Activated CD4-positive, alpha-beta T cell treated with anti-CD3 and anti-CD28 coated beads, Interleukin-2, Interleukin-6, amounts not matched to agents 100 ng/mL and 50 ng/mL, durations not matched to agents 16 hours and 8 hours (primary cell): ENCODE measurements around the gene ARFGAP1.
A peak's percentile ranks its signal among the peaks of the same experiment; 100 is the strongest.
"Not testable (repeated sequence)": the region's sequence is repeated elsewhere in the genome, so short reads cannot be mapped to it uniquely, and the experiment has no call there.

Experiments used
- DNase-seq: peaks from one replicate; pipeline ENCODE4 v3.0.0-alpha.2; 2020

Gene ARFGAP1

DNA sequence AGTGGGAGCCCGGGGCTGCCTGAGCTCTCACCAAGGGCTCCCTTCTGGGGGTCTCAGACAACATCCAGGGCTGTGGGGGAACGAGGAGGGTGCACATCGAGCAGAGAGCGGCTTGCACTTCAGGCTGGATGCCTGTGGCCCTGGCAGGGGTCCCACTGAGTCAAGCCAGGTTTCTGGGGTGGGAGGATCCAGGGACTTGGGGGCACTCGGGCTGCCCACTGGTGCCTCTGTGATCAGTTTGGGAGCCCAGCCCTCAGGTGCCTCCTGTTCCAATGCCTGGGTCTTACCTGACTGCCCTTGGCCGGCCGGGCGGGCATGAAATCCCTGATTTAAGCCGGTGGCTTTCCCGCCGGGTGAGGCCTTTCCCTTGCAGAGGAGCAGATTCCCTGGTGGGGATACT is 20.8 kb downstream of the ARFGAP1 start:
- DNase-seq: no peak

DNA sequence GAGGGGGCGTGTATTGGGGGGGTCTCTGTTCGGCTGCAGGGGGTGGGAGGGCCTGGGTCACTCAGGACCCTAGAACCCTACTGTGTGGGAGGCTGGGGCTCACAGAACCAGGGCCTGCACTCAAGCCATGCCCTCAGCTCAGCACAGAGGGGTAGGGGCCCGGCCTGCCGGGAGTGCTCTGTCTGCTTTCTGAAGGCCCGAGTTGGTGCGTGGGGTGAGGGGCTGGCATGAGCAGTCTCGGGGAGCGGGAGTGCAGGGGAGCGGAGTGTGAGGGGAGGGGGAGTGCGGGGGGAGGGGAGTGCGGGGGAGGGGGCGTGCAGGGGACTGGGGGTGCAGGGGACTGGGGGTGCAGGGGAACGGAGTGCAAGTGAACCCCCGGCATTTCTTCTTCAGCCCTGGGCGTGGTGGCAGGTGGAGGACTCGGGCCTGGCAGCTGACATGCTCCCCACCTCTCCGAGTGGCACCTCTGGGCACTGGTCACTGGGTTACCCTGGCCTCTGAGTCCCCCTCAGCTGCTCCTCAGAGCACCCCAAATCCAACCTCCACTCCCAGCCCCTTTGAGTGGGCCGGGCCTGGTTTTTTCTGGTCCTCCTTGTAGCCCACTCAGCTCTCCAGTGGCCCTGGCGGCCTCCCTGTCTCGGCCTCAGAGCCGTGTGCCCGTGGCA is 21.4 kb downstream of the ARFGAP1 start:
- no peak for DNase-seq

DNA sequence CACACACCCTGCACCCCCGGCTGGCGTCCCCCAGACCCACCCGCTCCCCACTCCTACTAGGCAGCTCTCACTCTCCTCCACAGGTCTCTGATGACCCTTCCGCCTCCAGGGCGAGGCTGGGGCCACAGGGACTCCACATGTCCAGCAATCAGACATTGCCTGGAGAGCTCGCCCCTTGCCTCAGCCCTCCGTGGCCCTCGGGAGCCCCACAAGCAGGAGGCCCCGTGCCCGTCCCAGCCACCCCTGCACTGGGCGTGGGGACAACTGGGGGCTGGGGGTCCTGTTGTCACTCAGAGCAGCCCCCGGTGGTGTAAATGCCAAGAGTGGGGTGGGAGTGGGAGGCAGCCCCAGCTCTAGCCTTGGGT is 21.9 kb downstream of the ARFGAP1 start:
- DNase-seq: no peak

DNA sequence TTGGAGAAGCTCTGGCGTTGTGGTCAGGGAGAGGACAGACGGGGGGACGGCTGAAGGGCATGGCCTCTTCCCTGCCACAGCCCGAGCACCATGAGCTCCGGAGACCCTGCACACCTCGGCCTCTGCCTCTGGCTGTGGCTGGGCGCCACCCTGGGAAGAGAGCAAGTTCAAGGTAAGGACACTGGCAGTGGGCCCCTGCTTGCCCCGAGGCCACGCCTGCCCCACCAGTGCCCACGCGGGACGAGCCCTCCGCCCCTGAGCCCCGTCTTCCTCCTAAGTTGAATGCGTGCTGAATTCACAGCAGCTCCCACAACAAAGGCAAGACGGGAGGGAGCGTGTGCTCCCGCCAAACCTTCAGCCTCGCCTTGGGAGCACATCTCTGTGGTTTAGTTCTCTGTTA is 22.4 kb downstream of the ARFGAP1 start:
- DNase-seq: no peak

DNA sequence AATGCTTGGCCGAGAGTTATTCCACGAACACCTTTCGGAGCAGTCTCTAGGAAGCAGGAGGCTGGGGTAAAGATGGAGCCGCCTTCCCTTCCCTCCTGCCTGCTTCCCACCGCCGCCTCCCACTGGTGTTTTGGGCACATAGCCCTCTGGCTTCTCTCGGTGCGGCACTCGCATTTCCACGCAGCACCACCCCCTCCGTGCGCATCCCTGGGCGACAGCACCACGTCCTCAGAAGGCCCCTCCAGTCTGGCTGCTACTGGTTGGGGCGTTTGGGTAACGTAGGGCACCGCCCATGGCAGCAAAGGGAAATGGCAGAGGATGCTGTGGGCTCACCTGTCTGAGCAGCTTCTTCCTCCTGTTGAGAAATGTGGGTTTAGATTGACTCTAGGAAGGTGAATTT is 22.8 kb downstream of the ARFGAP1 start:
- no peak for DNase-seq

DNA sequence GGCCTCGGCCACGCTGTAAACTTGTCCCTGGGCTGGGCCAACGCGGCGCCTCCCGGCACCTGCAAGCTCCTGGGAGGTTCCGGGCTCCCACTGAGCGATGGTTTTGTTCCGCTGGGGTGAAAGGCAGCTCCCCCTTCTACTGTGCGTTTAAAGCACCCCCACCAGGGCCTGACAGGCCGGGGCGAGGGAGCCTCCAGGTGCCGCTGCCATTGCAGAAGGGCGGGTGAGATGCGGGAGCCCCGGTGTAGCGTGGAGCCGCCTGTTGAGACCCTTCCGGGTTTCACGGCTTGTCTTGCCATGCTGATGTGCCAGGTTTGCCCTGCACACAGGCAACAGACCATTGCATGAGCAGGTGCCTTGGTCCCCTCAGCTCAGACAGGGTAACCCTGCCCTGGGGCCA is 23.2 kb downstream of the ARFGAP1 start:
- DNase-seq: no peak

DNA sequence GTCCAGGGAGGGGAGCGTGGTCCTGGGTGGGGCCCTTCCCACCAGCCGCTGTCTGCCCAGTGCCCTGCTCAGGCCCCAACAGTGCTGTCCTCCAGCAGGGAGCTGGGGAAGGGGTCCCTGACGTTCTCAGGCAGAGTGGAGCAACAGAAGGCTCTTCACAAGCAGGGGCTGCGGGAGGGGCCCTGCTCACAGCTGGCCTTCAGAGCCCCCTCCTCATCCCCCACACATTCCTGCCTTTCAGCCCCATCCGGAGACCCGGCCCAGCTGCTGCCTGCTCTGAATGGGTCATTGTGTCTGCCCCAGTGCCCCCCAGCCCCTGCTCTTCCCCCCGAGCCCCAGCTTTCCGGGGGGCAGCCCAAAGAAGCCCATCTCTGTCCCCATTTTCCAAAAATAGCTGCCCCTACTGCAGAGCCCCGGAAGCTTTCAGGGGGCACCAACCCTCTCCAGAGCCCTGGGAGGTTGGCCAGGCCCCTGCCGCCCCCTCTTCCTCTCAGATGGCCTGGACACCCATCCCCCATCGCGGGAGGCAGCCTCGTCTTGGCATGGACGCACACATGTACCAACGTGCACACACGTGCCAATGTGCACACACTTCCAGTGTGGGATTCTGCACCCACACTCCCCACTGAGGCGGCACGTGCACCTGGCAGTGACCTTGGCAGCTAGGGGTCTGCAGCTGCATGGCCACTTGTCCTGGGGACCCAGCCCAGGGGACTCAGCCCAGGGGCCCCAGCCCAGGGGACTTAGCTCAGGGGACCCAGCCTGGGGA is 24.1 kb downstream of the ARFGAP1 start:
- no peak for DNase-seq

DNA sequence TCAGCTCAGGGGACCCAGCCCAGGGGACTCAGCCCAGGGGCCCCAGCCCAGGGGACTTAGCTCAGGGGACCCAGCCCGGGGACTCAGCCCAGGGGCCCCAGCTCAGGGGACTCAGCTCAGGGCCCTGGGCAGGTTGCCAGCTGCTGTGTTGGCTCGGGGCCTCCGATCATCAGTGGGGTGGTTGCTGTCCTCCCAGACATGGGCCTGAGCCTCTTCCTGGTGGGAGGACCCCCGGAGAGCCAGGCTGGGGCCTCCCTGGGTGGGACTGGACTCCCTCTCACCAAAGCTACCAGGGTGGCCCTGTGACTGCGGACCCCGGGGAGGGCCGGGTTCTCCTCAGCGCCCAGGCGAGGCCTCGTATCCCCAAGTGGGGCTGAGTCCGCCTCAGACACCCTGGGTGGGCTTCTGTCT is 24.8 kb downstream of the ARFGAP1 start:
- no peak for DNase-seq

DNA sequence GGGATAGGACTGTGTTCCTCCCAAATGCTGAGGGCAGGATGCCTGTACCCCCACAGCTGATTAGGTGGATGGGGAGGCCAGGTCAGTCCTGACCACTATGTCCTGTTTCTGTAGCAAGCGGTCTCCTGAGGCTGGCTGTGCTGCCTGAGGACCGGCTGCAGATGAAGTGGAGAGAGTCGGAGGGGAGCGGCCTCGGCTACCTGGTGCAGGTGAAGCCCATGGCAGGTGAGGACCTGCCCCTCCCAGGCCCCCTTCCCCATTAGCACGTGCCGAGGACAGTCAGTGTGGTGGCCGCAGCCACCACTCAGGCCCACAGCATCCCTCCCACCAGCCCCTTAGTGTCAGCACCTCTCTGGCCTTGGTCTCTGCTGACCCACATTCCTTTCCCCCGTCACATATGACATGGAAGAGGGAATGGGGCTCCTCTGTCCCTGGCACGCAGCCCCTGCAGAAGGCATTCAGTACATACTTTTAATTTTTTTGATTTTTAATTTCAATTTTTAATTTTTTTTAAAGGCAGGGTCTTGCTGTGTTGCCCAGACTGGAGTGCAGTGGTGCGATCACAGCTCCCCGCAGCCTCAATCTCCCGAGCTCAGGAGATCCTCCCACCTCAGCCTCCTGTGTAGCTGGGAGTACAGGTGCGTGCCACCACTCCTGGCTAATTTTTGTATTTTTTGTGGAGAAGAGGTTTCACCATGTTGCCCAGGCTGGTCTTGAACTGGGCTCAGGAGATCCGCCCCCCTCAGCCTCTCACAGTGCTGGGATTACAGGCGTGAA is 25.4 kb downstream of the ARFGAP1 start:
- DNase-seq: no peak

DNA sequence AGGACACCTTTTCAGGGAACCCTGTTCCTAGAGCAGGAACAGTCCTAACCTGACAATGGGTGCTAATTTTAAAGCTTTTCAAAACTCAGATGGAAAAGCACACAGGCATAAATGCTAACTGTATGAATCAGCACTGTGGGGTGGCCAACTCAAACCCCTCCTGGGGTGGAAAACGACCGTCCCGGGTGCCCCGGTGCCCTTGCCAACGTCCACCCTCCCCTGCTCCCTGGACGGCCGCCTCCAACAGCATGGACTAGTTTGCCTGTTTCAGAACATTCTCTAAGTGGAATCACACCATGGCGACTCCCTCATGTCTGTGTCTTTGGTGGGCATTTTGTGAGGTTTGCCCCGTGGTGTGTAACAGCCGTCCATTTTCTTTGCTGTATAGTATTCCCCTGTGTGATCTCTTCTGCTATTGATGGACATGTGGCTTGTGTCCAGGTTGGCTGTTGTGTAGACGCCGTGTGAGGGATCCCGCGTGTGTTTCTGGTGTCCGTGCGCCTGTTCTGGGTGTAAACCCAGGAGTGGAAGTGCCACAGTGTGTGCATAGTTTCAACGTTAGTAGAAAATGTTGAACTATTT is 26.2 kb downstream of the ARFGAP1 start:
- DNase-seq: no peak

DNA sequence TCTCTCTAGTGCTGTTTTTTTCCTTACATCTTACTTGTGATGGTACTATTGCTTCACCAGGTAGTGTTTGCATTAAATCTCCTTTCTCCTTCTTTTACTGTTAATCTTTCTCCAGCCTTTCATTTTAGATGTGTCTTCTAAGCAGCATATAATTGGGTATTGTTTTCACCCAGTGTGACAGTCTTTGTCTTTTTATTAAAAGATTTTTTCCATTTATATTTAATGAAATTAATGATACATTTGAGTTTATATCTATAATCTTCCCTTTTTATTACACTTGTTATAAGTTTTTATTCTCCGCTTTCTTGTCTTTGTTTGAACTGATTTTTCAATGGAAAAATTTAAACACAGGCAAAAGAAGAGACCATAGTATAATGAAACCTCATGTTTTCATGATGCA is 29.1 kb downstream of the ARFGAP1 start:
- no peak for DNase-seq

DNA sequence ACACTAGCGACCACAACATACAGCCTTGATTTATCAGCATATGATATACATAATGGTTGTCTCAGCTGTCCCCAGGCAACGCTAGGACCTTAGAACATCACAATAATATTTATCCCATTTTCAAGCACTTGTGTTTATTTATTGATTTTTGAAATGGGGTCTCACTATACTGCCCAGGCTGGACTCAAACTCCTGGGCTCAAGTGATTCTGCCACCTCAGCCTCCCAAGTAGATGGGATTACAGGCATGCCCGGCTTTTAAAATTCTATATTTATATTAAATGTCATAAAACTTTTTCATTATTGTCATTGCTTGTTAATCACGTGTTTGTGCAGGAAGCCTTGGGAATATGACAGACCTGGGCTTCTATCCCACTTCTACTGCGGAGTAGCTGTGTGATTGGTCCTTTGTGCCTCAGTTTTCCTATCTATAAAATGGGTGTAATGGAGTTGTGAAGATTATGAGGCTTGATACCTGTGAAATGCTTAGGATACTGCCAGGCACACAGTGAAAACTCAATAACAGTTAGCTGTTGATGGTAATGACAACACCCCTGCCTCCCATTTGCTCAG is 30.6 kb downstream of the ARFGAP1 start:
- DNase-seq: no peak

DNA sequence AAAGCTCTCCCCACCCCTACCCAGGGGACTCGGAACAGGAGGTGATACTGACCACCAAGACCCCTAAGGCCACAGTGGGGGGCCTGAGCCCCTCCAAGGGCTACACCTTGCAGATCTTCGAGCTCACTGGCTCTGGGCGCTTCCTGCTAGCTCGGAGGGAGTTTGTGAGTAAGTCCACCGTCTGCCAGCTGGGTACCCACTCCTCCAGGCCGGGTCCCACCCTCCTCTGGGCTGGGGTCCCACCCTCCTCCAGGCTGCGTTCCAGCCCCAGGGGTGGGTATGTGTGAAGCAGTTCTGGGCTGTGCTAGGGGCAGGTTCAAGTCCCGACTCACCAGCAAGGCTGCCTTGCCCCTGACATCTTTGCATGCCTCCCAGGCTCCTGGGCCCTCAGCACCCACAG is 32.8 kb downstream of the ARFGAP1 start:
- DNase-seq: no peak

DNA sequence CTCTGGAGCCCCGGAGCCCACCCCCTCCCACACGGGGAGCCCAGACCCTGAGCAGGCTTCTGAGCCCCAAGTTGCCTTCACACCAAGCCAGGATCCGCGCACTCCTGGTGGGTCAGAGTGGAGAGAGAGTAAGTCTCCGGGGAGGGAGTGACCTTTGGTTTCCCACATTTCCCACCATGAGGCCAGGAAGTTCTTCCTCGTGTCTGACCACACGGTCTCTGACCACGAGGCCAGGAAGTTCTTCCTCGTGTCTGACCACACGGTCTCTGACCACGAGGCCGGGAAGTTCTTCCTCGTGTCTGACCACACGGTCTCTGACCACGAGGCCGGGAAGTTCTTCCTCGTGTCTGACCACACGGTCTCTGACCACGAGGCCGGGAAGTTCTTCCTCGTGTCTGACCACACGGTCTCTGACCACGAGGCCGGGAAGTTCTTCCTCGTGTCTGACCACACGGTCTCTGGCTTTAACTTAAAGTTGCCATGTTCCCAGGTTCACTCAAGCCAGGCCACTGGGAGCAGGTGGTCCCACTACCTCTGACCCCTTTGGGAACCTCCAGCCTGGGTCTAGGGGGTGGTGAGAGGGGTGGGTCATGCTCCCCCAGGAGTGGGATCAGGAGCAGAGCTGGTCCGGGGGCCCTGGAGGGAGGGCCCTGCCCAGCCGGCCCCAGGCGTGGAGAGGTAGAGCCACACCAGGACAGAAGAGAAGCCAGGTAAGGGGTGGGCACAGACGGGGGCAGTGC is 33.5 kb downstream of the ARFGAP1 start:
- DNase-seq: not testable (repeated sequence)

DNA sequence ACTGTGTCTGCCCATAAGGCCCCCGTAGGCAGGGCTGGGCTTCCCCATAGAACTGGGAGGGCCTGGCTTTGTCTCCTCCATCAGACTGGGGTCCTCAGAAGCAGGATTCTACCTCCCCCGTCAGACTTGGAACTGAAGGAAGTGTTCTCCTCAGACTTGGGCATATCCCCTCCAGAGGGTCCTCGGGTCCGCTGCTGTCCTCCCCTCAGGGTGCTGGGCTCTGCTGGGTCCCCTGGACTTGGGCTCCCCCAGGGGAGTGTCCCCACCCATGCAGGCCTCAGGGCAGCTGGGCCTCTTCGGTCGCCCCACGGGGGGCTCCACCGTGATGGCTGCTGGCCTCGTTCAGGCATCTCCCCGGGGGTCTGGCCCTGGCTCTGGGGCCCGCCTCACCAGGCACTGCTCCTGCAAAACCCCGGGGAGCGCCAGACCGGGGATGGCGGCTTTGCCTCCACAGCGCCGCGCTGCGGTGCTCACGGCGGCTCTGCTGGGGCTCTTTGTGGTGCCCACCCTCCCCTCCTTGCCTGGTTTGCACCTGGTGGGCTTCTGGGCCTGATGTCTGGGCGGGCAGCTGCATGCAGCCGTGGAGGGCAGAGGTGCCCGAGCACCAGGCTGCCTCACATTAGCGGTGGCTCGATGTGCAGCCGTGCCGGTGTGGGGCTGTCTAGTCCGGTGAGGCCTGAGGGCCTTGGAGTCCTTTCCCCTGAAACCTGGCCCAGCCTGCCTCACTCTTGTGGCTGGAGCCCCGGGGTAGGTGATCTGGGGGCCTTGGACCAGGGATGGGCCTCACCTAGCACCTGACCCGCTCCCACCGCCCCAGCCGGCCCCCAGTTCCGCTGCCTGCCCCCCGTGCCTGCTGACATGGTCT is 34.3 kb downstream of the ARFGAP1 start:
- DNase-seq: no peak

DNA sequence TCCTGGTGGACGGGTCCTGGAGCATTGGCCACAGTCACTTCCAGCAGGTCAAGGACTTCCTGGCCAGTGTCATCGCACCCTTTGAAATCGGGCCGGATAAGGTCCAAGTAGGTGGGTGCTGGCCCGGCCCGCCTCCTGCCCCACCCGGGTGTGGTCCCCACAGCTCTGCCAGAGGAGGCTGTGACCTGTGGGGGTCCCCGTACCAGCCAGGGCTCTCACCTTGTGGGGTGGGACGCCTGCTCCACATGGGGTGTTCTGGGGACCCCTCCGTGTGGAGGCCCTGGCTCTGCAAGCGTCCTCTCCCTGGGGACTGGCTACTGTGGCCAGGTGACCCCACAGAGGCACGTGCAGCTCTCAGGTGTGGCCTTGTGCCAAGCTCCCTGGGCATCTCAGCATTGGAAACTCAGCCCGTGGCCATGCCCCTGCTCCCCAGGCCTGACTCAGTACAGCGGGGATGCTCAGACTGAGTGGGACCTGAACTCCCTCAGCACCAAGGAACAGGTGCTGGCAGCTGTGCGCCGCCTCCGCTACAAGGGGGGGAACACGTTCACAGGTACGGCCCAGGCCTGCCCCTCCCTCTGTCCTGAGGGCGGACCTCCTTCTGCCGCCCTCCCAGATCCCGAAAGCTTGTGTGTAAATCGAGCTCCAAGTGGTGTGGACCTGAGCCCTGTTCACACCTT is 35.1 kb downstream of the ARFGAP1 start:
- DNase-seq: no peak

DNA sequence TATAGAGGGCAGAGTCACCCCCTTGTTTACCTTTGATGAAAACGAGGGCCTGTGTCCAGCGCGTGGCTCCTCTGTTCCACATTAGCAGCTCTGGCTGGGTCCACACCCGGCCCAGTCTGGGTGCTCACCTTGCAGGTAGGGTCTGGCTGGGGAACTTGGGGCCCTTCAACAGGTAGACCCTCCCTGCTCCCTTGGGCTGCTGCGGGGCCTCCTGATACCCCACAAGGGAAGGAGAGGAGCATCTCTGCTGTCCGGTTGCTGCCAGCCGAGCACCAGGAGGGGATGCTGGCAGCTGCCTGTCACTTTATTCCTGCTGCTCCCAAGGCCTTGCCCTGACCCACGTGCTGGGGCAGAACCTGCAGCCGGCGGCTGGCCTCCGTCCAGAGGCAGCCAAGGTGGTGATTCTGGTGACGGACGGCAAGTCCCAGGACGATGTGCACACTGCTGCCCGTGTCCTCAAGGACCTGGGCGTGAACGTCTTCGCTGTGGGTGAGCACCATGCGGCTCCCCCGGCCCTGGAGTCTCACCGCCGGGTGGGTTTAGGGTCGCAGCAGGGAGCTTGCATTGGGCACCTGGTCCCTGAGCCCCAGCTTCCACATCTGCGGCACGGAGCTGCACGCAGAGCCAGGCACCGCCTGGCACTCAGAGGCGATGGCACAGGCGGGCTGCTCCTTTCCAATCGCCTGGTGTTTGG is 35.8 kb downstream of the ARFGAP1 start:
- no peak for DNase-seq

DNA sequence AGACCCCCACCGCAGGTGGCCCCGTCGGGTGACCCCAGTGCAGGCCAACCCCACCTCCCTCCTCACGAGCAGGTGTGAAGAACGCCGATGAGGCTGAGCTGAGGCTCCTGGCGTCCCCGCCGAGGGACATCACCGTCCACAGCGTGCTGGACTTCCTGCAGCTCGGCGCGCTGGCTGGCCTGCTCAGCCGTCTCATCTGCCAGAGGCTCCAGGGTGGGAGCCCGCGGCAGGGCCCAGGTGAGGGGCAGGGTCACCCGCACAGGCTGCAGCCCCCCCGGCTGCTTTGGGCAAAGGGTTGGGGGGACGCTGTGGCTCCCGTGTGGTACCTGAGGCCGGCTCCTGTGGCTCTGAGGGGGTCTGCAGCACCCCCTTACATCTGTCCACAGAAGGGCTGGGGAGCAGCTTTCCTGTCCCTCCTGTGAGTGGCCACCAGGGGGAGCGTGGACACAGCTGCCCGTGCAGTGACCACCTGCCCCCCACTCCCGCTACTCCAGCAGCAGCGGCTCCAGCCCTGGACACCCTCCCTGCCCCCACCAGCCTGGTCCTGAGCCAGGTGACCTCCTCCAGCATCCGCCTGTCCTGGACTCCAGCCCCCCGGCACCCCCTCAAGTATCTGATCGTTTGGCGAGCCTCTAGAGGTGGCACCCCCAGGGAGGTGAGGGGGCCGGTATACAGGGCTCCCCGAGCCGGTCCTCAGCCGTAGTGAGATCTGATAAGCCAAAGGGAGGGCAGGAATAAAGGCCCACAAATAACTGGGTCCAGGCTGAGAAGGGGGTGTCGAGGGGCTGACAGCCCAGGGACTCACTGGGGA is 36.9 kb downstream of the ARFGAP1 start:
- peak; percentile 19 for DNase-seq

DNA sequence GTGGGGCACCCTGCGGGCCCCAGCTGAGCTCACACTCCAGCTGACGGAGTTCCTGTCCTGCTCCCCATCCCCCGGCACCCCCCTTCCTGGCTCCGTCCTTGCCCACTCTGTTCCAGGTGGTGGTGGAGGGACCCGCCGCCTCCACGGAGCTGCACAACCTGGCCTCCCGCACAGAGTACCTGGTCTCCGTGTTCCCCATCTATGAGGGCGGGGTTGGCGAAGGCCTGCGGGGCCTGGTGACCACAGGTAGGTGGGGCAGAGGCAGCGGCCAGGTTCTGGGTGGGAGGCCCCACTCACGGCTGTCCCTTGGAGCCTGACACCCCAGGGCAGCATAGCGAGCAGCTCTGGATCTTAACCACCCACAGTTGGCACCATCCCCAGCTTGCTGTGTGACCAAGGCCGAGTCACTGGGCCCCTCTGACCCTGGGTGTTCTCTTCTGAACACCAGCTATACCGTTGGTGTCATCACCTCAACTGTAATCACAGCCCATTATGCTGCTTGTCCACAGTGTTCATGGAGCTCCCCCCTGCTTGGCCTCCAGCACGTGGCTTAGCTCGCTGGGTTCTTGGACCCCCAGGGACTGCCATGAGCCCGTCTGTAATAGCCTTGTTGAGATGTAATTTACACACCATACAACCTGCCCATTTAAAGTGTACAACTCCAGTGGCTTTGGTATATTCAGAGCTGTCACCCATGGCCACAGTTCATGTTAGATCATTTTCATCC is 37.8 kb downstream of the ARFGAP1 start:
- no peak for DNase-seq
